HCT116 (cell line): ENCODE data around the gene APBA2. TPM values are rescaled to one million over a fixed set of nuclear protein-coding genes. Genes with fewer than 3 reads are reported as not detected.

Experiments used
- ATAC-seq: fragments of 200-7000 bp; cut with Tn5 transposase; 2 replicates; pipeline ENCODE4 v1.9.1; 2020; ENCODE audit warnings: mild to moderate bottlenecking, moderate library complexity
- BruUV-seq: library from RNA; stranded (reverse); fragments of 400-500 nt; replicated peaks from 2 replicates; lab custom pipeline; 2021; lab: Mats Ljungman, UMichigan
- CTCF ChIA-PET: fragments of 300-600 bp; sonication (Branson Sonifier 250); formaldehyde crosslinking; loops from one replicate; lab custom pipeline; 2021; ENCODE audit warnings: antibody characterized with exemption; lab: Charles Lee
- POLR2A ChIA-PET: fragments of 300-600, 350-600 bp; sonication (Branson Sonifier 250); formaldehyde crosslinking; loops from one replicate; lab custom pipeline; 2021; ENCODE audit warnings: antibody characterized with exemption; lab: Charles Lee
- RAD21 ChIA-PET, 2 experiments: fragments of 300-600 bp; sonication (Branson Sonifier 250); formaldehyde crosslinking; loops; one replicate each; lab custom pipeline; 2023; ENCODE audit warnings: low total read pairs in 2 of 2; ENCODE audit not compliant: uncharacterized antibody in 2 of 2, unreplicated experiment in 2 of 2, low non-redundant PET in 1 of 2; lab: Charles Lee
- DNase-seq: peaks from one replicate; pipeline ENCODE4 v3.0.0-alpha.2; 2010; ENCODE audit warnings: low read depth, low spot score
- H2AFZ ChIP-seq: fragments of 200-600 bp; shearing (Covaris generic), sonication (generic); 2 replicates; pipeline ENCODE4 v1.6.1; 2017; ENCODE audit warnings: low read depth, mixed run types, mixed read lengths, antibody characterized with exemption, low read length; ENCODE audit not compliant: poor library complexity, severe bottlenecking
- H3K27ac ChIP-seq: 2 replicates; pipeline ENCODE4 v1.5.1; 2012; ENCODE audit warnings: low read depth, low read length
- H3K27me3 ChIP-seq: fragments of 200-600 bp; sonication (generic); 2 replicates; pipeline ENCODE4 v1.6.1; 2016; ENCODE audit warnings: mixed run types, low read length, mixed read lengths; ENCODE audit not compliant: insufficient read depth
- H3K36me3 ChIP-seq, 2 experiments: fragments of 200-500 bp in 1 of 2; fragments of 200-600 bp in 1 of 2; sonication (Bioruptor generic) in 1 of 2; sonication (generic) in 1 of 2; 2 replicates each; pipeline versions ENCODE4 v1.5.1 to v1.6.1; 2014 to 2016; ENCODE audit warnings: low read length in 2 of 2, inconsistent platforms in 1 of 2, mixed read lengths in 1 of 2, mixed run types in 1 of 2; ENCODE audit not compliant: insufficient read depth in 2 of 2, control insufficient read depth in 1 of 2
- H3K4me1 ChIP-seq, 2 experiments: fragments of 200-600 bp in 1 of 2; sonication (generic) in 1 of 2; 2 replicates each; pipeline versions ENCODE4 v1.5.1 to v1.6.1; 2012 to 2017; ENCODE audit warnings: low read length in 2 of 2, inconsistent platforms in 1 of 2, mild to moderate bottlenecking in 1 of 2, mixed read lengths in 1 of 2, mixed run types in 1 of 2, moderate library complexity in 1 of 2; ENCODE audit not compliant: insufficient read depth in 2 of 2, control insufficient read depth in 1 of 2
- H3K4me2 ChIP-seq: fragments of 200-600 bp; sonication (generic); 2 replicates; pipeline ENCODE4 v1.6.1; 2017; ENCODE audit warnings: mixed run types, low read length, mixed read lengths
- H3K4me3 ChIP-seq, 2 experiments: fragments of 200-600 bp in 1 of 2; sonication (generic) in 1 of 2; replicated peaks in 1 of 2; 2 replicates each; pipeline ENCODE4 v1.5.1; 2011 to 2016; ENCODE audit warnings: low read length in 2 of 2, control low read depth in 1 of 2, low read depth in 1 of 2, mild to moderate bottlenecking in 1 of 2, mixed read lengths in 1 of 2, mixed run types in 1 of 2
- H3K79me2 ChIP-seq: fragments of 200-600 bp; sonication (generic); 2 replicates; pipeline ENCODE4 v1.6.1; 2017; ENCODE audit warnings: mild to moderate bottlenecking, mixed run types, low read length, moderate library complexity, mixed read lengths; ENCODE audit not compliant: insufficient read depth
- H3K9ac ChIP-seq: fragments of 200-600 bp; sonication (generic); 2 replicates; pipeline ENCODE4 v1.6.1; 2016; ENCODE audit warnings: low read length, mixed read lengths
- H3K9me2 ChIP-seq: fragments of 200-600 bp; sonication (generic), shearing (Covaris generic); 2 replicates; pipeline ENCODE4 v1.6.1; 2017; ENCODE audit warnings: mixed run types, mild to moderate bottlenecking, moderate library complexity; ENCODE audit not compliant: insufficient read depth
- H3K9me3 ChIP-seq, 2 experiments: fragments of 200-500 bp in 1 of 2; fragments of 200-600 bp in 1 of 2; sonication (Bioruptor generic) in 1 of 2; sonication (generic) in 1 of 2; 2 replicates each; pipeline ENCODE4 v1.6.1; 2014 to 2017; ENCODE audit warnings: low read length in 2 of 2, mixed read lengths in 2 of 2, inconsistent platforms in 1 of 2, low read depth in 1 of 2, mild to moderate bottlenecking in 1 of 2, mixed run types in 1 of 2, moderate library complexity in 1 of 2; ENCODE audit not compliant: control insufficient read depth in 1 of 2, insufficient read depth in 1 of 2
- H4K20me1 ChIP-seq: fragments of 200-600 bp; sonication (generic), shearing (Covaris generic); 2 replicates; pipeline ENCODE4 v1.6.1; 2017; ENCODE audit warnings: mixed run types, mild to moderate bottlenecking, moderate library complexity; ENCODE audit not compliant: insufficient read depth
- CBX3 ChIP-seq: IDR thresholded peaks from 2 replicates; pipeline ENCODE4 v1.6.1; 2012; ENCODE audit warnings: low read depth
- ELF1 ChIP-seq: IDR thresholded peaks from 2 replicates; pipeline ENCODE4 v1.6.1; 2012; ENCODE audit warnings: low read depth, borderline replicate concordance
- EZH2 ChIP-seq: fragments of 200-600 bp; sonication (generic); IDR thresholded peaks from 2 replicates; pipeline ENCODE4 v1.6.1; 2017; ENCODE audit warnings: antibody characterized with exemption, mixed run types
- EZH2phosphoT487 ChIP-seq: fragments of 200-600 bp; IDR thresholded peaks from 2 replicates; pipeline ENCODE4 v1.6.1; 2018; ENCODE audit warnings: antibody characterized with exemption, borderline replicate concordance
- FOSL1 ChIP-seq: IDR thresholded peaks from 2 replicates; pipeline ENCODE4 v1.6.1; 2012; ENCODE audit warnings: low read depth
- SRF ChIP-seq: IDR thresholded peaks from 2 replicates; pipeline ENCODE4 v1.6.1; 2012; ENCODE audit warnings: low read depth
- ZNF274 ChIP-seq: fragments of 200-500 bp; sonication (Bioruptor generic); IDR thresholded peaks from 2 replicates; pipeline ENCODE4 v1.6.1; 2014; ENCODE audit warnings: mild to moderate bottlenecking, low read depth, low read length, inconsistent platforms
- intact Hi-C: fragments of 100-400 bp; cut with micrococcal nuclease; formaldehyde crosslinking; loops from 2 replicates; pipeline ENCODE4 v1.10.0; 2022
- total RNA-seq: library from RNA; stranded (reverse); gene quantifications from one replicate; pipeline ENCODE4 v1.2.1, GENCODE V29; 2021; ENCODE audit not compliant: unreplicated experiment
- TF ChIP-seq, protein P1 (sequence below): IDR thresholded peaks from 2 replicates; pipeline ENCODE4 v1.6.1; 2012
- TF ChIP-seq, protein P2 (sequence below): IDR thresholded peaks from 2 replicates; pipeline ENCODE4 v1.6.1; 2011; ENCODE audit warnings: mild to moderate bottlenecking, low read length, moderate library complexity; ENCODE audit not compliant: insufficient replicate concordance; ENCODE audit errors: extremely low read depth
- TF ChIP-seq, protein P3 (sequence below), 3 experiments: fragments of 200-600 bp in 1 of 3; sonication (generic) in 1 of 3; IDR thresholded peaks in 2 of 3; conservative IDR thresholded peaks in 1 of 3; 2 replicates each; pipeline ENCODE4 v1.5.1; 2012 to 2017; ENCODE audit warnings: low read depth in 2 of 3, low read length in 2 of 3, antibody characterized with exemption in 1 of 3, borderline replicate concordance in 1 of 3, control low read depth in 1 of 3, mild to moderate bottlenecking in 1 of 3, mixed read lengths in 1 of 3, mixed run types in 1 of 3, moderate library complexity in 1 of 3; ENCODE audit not compliant: insufficient read depth in 1 of 3
- TF ChIP-seq, protein P4 (sequence below): IDR thresholded peaks from 2 replicates; pipeline ENCODE4 v1.6.1; 2012

Gene APBA2
- total RNA-seq, 1 experiment from 2014 or later: 0.47 TPM

DNA sequence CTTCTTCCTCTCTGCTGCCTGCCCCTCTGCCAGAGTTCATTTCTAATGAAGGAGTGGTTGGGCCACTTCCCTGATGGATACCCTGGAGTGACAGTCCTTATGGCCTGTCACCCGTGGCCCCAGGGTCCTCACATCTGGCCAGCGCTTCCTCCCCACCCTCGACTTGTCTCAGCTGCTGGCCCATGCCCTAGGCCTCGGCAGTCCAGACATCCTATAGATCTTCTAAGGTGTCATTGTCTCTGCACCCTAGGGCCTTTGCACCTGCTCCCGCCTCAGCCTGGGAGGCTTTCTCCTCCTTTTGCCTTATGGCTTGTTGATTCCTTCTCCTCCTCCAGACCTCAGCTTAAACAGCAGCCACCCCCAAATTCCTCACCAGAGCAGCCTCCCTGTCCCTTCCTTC is 202.9 kb downstream of the APBA2 start:
- Histone ChIP-seq H3K27me3 (no peaks in the 10 kb centered on the region), H3K9me2 (no peaks in the 10 kb centered on the region), H3K4me1 (no peaks in the 10 kb centered on the region), H3K9me3 (no peaks in the 10 kb centered on the region), H3K27ac (no peak overlapping the region), H3K4me2 (no peak overlapping the region), H4K20me1 (no peaks in the 10 kb centered on the region), H3K4me3 (no peak overlapping the region), H3K9ac (no peak overlapping the region), H3K79me2 (no peaks in the 10 kb centered on the region), H3K36me3 (no peaks in the 10 kb centered on the region), H2AFZ (no peak overlapping the region)
- CTCF ChIA-PET: interaction anchor here (5.1 kb wide), 1 partner anchor 13 kb away, joined by 30 read pairs; no protein-coding TSS in a partner anchor
- POLR2A ChIA-PET: interaction anchor here (1.1 kb wide), 1 partner anchor 14 kb away, joined by 3 read pairs; no protein-coding TSS in a partner anchor
- DNase-seq (no peak), ATAC-seq (no peak)
- no peak for TF ChIP-seq ELF1
- TF ChIP-seq, protein P1, sequence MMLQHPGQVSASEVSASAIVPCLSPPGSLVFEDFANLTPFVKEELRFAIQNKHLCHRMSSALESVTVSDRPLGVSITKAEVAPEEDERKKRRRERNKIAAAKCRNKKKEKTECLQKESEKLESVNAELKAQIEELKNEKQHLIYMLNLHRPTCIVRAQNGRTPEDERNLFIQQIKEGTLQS: no peak
- no peak for TF ChIP-seq EZH2
- no peak for TF ChIP-seq CBX3
- TF ChIP-seq EZH2phosphoT487: no peak
- no peak for TF ChIP-seq FOSL1
- TF ChIP-seq, protein P2, sequence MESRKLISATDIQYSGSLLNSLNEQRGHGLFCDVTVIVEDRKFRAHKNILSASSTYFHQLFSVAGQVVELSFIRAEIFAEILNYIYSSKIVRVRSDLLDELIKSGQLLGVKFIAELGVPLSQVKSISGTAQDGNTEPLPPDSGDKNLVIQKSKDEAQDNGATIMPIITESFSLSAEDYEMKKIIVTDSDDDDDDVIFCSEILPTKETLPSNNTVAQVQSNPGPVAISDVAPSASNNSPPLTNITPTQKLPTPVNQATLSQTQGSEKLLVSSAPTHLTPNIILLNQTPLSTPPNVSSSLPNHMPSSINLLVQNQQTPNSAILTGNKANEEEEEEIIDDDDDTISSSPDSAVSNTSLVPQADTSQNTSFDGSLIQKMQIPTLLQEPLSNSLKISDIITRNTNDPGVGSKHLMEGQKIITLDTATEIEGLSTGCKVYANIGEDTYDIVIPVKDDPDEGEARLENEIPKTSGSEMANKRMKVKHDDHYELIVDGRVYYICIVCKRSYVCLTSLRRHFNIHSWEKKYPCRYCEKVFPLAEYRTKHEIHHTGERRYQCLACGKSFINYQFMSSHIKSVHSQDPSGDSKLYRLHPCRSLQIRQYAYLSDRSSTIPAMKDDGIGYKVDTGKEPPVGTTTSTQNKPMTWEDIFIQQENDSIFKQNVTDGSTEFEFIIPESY: no peak
- TF ChIP-seq, protein P3, sequence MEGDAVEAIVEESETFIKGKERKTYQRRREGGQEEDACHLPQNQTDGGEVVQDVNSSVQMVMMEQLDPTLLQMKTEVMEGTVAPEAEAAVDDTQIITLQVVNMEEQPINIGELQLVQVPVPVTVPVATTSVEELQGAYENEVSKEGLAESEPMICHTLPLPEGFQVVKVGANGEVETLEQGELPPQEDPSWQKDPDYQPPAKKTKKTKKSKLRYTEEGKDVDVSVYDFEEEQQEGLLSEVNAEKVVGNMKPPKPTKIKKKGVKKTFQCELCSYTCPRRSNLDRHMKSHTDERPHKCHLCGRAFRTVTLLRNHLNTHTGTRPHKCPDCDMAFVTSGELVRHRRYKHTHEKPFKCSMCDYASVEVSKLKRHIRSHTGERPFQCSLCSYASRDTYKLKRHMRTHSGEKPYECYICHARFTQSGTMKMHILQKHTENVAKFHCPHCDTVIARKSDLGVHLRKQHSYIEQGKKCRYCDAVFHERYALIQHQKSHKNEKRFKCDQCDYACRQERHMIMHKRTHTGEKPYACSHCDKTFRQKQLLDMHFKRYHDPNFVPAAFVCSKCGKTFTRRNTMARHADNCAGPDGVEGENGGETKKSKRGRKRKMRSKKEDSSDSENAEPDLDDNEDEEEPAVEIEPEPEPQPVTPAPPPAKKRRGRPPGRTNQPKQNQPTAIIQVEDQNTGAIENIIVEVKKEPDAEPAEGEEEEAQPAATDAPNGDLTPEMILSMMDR (IDR thresholded peaks at IDR 0.05 in 2 of 3, conservative IDR thresholded peaks at IDR 0.05 in 1 of 3; ENCODE audit: borderline replicate concordance in 1 of 3, insufficient read depth in 1 of 3, low read depth in 2 of 3, low read length in 2 of 3): no peak
- TF ChIP-seq, protein P4, sequence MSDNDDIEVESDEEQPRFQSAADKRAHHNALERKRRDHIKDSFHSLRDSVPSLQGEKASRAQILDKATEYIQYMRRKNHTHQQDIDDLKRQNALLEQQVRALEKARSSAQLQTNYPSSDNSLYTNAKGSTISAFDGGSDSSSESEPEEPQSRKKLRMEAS: no peak
- TF ChIP-seq ZNF274: no peak
- TF ChIP-seq SRF: no peak
- RAD21 ChIA-PET: no interaction called here
- no TSS peak for BruUV-seq
- intact Hi-C loops: no loop called here
